GM12865 (cell line): ENCODE measurements around the gene MROH7.
"Not testable (repeated sequence)": the region's sequence is repeated elsewhere in the genome, so short reads cannot be mapped to it uniquely, and the experiment has no call there.

ENCODE experiments used
- DNase-seq: peaks from one replicate; pipeline ENCODE4 v3.0.0; 2010; ENCODE audit warnings: low read depth
- H3K4me3 ChIP-seq: 2 replicates; pipeline ENCODE4 v1.5.1; 2011; ENCODE audit warnings: mild to moderate bottlenecking, low read depth, low read length, control low read depth
- CTCF ChIP-seq: IDR thresholded peaks from 2 replicates; pipeline ENCODE4 v1.5.1; 2011; ENCODE audit warnings: low read length, control low read depth, low read depth, inconsistent platforms; ENCODE audit not compliant: insufficient read depth; ENCODE audit errors: missing control alignments

Gene MROH7

DNA sequence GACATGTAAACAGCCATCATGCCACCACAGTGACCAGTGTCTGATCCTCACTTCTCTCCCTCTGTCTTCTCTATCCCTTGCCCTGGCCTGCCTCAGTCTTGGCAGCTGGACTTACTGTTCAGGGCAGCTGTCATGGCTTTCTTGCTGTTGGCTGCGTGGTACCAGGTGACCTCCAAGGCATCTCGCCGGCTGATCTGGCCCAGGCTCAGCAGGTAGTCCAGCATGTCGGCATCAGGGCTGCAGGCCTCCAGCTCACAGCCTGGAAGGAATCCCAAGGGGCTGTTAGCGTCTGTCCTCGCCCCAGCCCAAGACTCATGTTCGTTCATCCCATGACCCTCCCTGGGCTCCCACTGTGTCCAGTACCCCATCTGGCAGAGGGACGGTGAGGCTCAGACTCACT, 21.8 kb upstream of the MROH7 start:
- no peak overlapping the region for H3K4me3 ChIP-seq
- DNase-seq = no peak
- no peak for TF ChIP-seq CTCF

DNA sequence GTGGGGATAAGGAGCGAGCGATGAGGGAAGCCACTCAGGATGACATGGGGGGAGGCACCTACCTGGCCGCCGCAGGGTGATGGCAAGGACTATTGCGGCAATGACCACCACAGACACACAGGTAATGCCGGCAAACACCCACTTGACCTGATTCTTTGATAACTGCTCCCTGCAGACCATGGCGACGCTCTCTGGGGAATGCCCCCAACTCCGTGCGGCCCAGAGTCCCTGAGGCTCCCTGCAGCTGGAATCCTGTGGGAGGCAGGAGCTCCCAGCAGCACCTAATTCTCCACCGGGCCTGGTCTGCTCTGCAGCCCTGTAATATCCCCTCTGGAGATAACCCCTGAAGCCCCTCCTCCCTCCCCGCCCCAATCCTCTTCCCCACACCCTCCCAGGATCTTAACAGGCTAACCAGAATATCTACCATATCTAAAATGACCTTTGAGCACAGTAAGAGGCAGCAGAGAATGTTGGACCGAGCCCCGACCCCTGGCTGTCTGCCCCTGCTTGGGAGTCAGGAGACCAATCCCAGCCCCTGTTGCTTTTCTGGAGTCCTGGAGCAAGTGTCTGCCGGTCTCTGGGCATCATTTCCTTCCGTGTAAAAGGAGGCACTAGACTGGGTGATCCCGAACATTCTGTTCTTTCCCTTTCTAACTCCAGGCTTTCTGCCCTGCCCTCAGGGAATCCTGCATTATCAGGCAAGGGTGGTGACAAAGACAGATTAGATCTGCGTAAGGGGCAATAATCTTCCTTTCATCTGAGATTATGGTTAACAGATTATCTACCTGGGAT, 18.2 kb upstream of the MROH7 start, which contains the start of gene FAM151A:
Gene FAM151A, minus strand, starts transcription at position 310 of the 792 bp plus-strand sequence. Its CDS starts 130 bp downstream, at position 180.
- no peak for TF ChIP-seq CTCF
- no peak for DNase-seq
- no peak within 1 kb of the TSS for H3K4me3 ChIP-seq

DNA sequence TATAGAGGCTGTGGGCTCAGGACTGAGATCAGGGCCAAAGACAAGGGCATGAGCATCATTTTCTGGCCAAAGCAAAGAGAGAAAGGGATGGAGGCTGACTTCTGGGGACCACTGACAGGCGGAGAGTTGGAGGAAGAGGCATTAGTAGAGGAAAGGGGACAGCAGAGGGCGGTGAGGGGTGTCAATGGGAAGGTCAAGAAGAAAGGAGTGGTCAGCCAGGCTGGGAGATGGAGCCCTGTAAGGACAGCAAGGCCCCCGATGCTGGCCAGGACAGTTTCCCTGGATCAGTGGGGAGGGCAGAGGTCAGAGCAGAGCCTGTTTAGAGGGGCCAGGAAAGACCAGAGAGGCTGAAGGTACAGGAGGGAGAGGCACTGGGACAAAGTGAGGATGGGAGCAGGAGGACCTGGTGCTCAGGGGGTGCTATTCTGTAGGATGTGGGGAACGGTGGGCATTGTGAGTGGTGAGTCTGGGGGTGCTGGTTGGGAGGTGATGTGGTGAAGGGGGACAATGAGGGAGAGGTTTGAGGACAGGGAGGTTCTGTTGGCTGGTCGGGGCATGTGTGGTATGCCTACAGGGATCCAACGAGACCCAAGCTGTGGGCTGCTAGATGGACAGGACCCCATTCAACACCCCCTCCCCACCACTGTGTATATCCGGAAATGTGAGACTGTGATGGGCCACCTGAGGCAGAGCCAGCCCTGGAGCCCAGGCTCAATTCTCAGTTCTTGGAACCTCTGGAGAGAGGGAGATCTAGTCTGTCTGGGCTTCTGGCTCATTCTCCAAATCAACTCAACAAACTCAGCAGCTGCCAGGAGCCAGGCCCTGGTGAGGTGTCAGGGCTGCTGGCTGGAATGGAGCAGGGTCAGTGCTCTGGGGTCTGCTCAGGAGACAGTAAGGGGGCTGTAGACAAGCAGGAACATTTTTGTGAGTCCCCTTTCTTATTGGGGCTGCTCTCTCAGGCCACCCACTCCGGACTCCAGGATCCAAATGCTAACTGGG, 16.8 kb upstream of the MROH7 start:
- H3K4me3 ChIP-seq = no peak overlapping the region
- DNase-seq = no peak
- TF ChIP-seq CTCF = no peak

DNA sequence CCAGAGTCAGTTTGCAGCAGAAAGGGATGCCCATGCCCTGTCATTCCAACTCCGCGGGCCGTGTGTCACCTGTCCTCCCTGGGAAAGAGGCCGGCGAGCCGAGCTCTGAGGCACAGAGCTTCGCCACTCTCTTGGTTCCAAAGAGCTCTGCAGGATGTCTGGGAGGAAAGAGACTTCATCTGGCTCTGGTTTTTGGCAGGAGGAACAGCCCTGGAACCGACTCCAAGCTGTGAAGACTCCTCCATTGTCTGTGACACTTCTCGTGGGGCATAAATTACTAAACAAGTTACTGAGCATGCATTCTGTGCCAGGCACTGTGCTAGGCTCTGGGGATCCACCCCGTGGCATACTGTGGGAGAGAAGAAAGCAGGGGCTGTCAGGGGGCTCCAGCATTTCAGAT, 14.4 kb upstream of the MROH7 start:
- no peak overlapping the region for H3K4me3 ChIP-seq
- DNase-seq = no peak
- TF ChIP-seq CTCF = no peak

- not testable (repeated sequence) for H3K4me3 ChIP-seq, DNase-seq
These were observed 5.8 kb upstream of the MROH7 start for GRCh38 chr1:54635804-54636203.

DNA sequence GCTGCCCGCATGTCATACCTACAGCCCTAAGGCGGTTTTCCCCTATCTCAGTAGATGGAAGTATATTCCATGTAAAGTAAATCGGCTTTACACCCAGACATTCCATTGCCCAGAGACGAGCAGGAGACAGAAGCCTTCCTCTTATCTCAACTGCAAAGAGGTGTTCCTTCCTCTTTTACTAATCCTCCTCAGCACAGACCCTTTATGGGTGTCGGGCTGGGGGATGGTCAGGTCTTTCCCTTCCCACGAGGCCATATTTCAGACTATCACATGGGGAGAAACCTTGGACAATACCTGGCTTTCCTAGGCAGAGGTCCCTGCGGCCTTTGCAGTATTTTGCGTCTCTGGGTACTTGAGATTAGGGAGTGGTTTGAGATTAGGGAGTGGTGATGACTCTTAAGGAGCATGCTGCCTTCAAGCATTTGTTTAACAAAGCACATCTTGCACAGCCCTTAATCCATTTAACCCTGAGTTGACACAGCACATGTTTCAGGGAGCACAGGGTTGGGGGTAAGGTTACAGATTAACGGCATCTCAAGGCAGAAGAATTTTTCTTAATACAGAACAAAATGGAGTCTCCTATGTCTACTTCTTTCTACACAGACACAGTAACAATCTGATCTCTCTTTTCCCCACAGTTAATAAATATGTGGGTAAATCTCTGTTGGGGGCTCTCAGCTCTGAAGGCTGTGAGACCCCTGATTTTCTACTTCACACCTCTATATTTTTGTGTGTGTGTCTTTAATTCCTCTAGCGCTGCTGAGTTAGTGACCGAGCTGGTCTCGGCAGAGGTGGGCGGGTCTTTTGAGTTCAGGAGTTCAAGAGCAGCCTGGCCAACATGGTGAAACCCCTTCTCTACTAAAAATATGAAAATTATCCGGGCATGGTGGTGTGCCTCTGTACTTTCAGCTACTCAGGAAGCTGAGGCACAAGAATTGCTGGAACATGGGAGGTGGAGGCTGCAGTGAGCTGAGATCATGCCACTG, 4.8 kb upstream of the MROH7 start:
- DNase-seq, H3K4me3 ChIP-seq: not testable (repeated sequence)

DNA sequence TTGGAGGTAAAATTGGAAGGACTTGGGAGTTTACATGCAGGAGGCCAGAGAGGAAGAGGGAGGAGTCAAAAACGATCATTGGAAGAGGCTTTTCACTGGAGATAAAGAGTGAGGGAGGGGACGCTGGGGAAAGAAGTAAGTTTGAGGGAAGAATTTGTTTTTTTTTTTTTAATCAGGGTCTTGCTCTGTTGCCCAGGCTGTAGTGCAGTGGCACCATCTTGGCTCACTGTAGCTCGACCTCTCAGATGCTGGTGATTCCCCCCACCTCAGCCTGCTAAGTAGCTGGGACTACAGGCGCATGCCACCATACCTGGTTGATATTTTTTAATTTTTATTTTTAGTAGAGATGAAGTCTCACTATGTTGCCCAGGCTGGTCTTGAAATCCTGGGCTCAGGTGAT, 1.2 kb upstream of the MROH7 start:
- H3K4me3 ChIP-seq = no peak overlapping the region
- no peak for TF ChIP-seq CTCF
- no peak for DNase-seq
